GM23338 (cell line): ENCODE data around the gene MRPL20.

ENCODE experiments used
- CREB1 ChIP-seq: fragments of 250-450 bp; sonication (Bioruptor Pico); IDR thresholded peaks from 2 replicates; pipeline ENCODE4 v1.5.0; 2020; ENCODE audit warnings: low read depth, mild to moderate bottlenecking, moderate library complexity
- CTCF ChIP-seq, 2 experiments: fragments of 200-600 bp in 1 of 2; sonication (generic) in 1 of 2; conservative IDR thresholded peaks; 2 replicates each; pipeline versions ENCODE4 v1.5.1 to v1.6.1; 2016 to 2017; ENCODE audit warnings: antibody characterized with exemption in 2 of 2, low read depth in 2 of 2, mild to moderate bottlenecking in 2 of 2, moderate library complexity in 1 of 2
- EZH2 ChIP-seq: fragments of 200-600 bp; sonication (generic); IDR thresholded peaks from one replicate; pipeline ENCODE4 v1.8.0; 2017; ENCODE audit warnings: antibody characterized with exemption, mild to moderate bottlenecking, low read depth; ENCODE audit not compliant: unreplicated experiment
- EZH2phosphoT487 ChIP-seq: fragments of 200-600 bp; sonication (generic); IDR thresholded peaks from one replicate; pipeline ENCODE4 v1.8.1; 2018; ENCODE audit warnings: antibody characterized with exemption; ENCODE audit not compliant: unreplicated experiment
- POLR2AphosphoS5 ChIP-seq: IDR thresholded peaks from 2 replicates; pipeline ENCODE4 v1.6.1; 2016; ENCODE audit warnings: antibody characterized with exemption, low read depth
- REST ChIP-seq: IDR thresholded peaks from one replicate; pipeline ENCODE4 v1.6.1; 2018; ENCODE audit warnings: antibody characterized with exemption; ENCODE audit not compliant: unreplicated experiment

- TF ChIP-seq CTCF (conservative IDR thresholded peaks at IDR 0.05; ENCODE audit: low read depth in 2 of 2) (no peak), EZH2phosphoT487 (no peak), EZH2 (no peak), POLR2AphosphoS5 (no peak), REST (no peak), CREB1 (CRISPR knock-in tag) (no peak)
These were observed 30.4 kb downstream of the MRPL20 start for GRCh38 chr1:1376551-1377226.
